ENCODE data around the gene RNF113A. TPM values are rescaled to one million over a fixed set of nuclear protein-coding genes. Genes with fewer than 3 reads are reported as not detected.

Gene RNF113A
- polyA plus RNA-seq, 3 donors, result 20.4 to 21.6 (median 21.5) TPM

GRCh38 chrX:119833905-119834304 is 37.6 kb downstream of the RNF113A start:
- Mint-ChIP-seq H3K27me3 (ENCODE audit: low read depth in 3 of 3) (peaks cover 0 to 5% (median 3%) of the 10 kb centered on the region in 3 donors), H3K4me1 (no peaks in the 10 kb centered on the region), H3K4me3 (no peak overlapping the region), H3K9me3 (peaks cover 0 to 2% (median 0%) of the 10 kb centered on the region in 7 donors), H3K27ac (no peak overlapping the region), H3K36me3 (peaks cover 57 to 74% of the 10 kb centered on the region in 2 donors)
- Histone ChIP-seq H3K36me3 (replicated peaks in 1 of 2; ENCODE audit: control insufficient read depth in 1 of 2, insufficient read depth in 2 of 2, low read length in 2 of 2) (peaks cover 41 to 77% of the 10 kb centered on the region in 2 donors), H4K20me1 (ENCODE audit: insufficient read depth, low read length) (no peaks in the 10 kb centered on the region), H3K4me2 (replicated peaks; ENCODE audit: extremely low read depth, low read length, poor library complexity, severe bottlenecking) (no peak overlapping the region), H3K27ac (ENCODE audit: low read depth in 1 of 2, low read length in 2 of 2) (no peak overlapping the region), H2AFZ (ENCODE audit: insufficient read depth, low read depth, low read length, poor library complexity, severe bottlenecking) (no peak overlapping the region), H3K4me3 (replicated peaks in 1 of 3; ENCODE audit: low read depth in 2 of 3, low read length in 3 of 3) (no peak overlapping the region), H3K27me3 (ENCODE audit: control insufficient read depth in 2 of 2, insufficient read depth in 2 of 2, low read length in 2 of 2) (no peaks in the 10 kb centered on the region), H3K9ac (ENCODE audit: insufficient read depth, low read length, poor library complexity, severe bottlenecking) (no peak overlapping the region), H3K9me3 (replicated peaks in 1 of 2; ENCODE audit: control insufficient read depth in 1 of 2, insufficient read depth in 1 of 2, low read length in 2 of 2) (no peaks in the 10 kb centered on the region), H3K4me1 (ENCODE audit: control insufficient read depth in 1 of 2, insufficient read depth in 2 of 2, low read length in 2 of 2) (no peaks in the 10 kb centered on the region), H3K79me2 (ENCODE audit: insufficient read depth, low read length) (no peaks in the 10 kb centered on the region)
- WGBS (ENCODE audit: insufficient coverage), result no CpG with 5 or more reads among the region's 3 CpGs
- DNase-seq, result no peak
- TF ChIP-seq CTCF (IDR thresholded peaks at IDR 0.05), result no peak
- intact Hi-C loops (cut with micrococcal nuclease), result no loop called here

- no CpG with 5 or more reads among the region's 5 CpGs for WGBS (ENCODE audit: insufficient coverage)
- H3K36me3 ChIP-seq (replicated peaks in 1 of 2; ENCODE audit: control insufficient read depth in 1 of 2, insufficient read depth in 2 of 2, low read length in 2 of 2), result peaks cover 11 to 38% of the 10 kb centered on the region in 2 donors
- no peaks in the 10 kb centered on the region for H3K79me2 ChIP-seq (ENCODE audit: insufficient read depth, low read length)
- Mint-ChIP-seq H3K36me3 (peaks cover 24 to 36% of the 10 kb centered on the region in 2 donors), H3K9me3 (no peaks in the 10 kb centered on the region), H3K4me3 (no peak overlapping the region), H3K27me3 (ENCODE audit: low read depth in 3 of 3) (peaks cover 0 to 6% (median 0%) of the 10 kb centered on the region in 3 donors), H3K27ac (peak overlapping the region in 1 of 7 donors; percentile 41), H3K4me1 (peaks cover 2% of the 10 kb centered on the region)
- no peak overlapping the region for H3K9ac ChIP-seq (ENCODE audit: insufficient read depth, low read length, poor library complexity, severe bottlenecking)
- H3K27me3 ChIP-seq (ENCODE audit: control insufficient read depth in 2 of 2, insufficient read depth in 2 of 2, low read length in 2 of 2), result no peaks in the 10 kb centered on the region
- no peaks in the 10 kb centered on the region for H3K9me3 ChIP-seq (replicated peaks in 1 of 2; ENCODE audit: control insufficient read depth in 1 of 2, insufficient read depth in 1 of 2, low read length in 2 of 2)
- H2AFZ ChIP-seq (ENCODE audit: insufficient read depth, low read depth, low read length, poor library complexity, severe bottlenecking), result no peak overlapping the region
- H3K4me1 ChIP-seq (ENCODE audit: control insufficient read depth in 1 of 2, insufficient read depth in 2 of 2, low read length in 2 of 2), result no peaks in the 10 kb centered on the region
- no peak for TF ChIP-seq CTCF (IDR thresholded peaks at IDR 0.05)
- H3K4me3 ChIP-seq (replicated peaks in 1 of 3; ENCODE audit: low read depth in 2 of 3, low read length in 3 of 3), result no peak overlapping the region
- DNase-seq, result no peak
- no peak overlapping the region for H3K4me2 ChIP-seq (replicated peaks; ENCODE audit: extremely low read depth, low read length, poor library complexity, severe bottlenecking)
- H3K27ac ChIP-seq (ENCODE audit: low read depth in 1 of 2, low read length in 2 of 2), result no peak overlapping the region
- H4K20me1 ChIP-seq (ENCODE audit: insufficient read depth, low read length), result no peaks in the 10 kb centered on the region
- intact Hi-C loops (cut with micrococcal nuclease), result no loop called here
Measured at GRCh38 chrX:119828446-119828845, 43.1 kb downstream of the RNF113A start.

Measured in CD14-positive monocyte (primary cell).